ENCODE data around the gene ANKRD18A.
A peak's percentile ranks its signal among the peaks of the same experiment; 100 is the strongest.
"Not testable (repeated sequence)": the region's sequence is repeated elsewhere in the genome, so short reads cannot be mapped to it uniquely, and the experiment has no call there.

ANKRD18A gene

GRCh38 chr9:38622951-38623350, 2.6 kb upstream of the ANKRD18A start:
- DNase-seq, result no peak

- no peak for DNase-seq
Measured at GRCh38 chr9:38622288-38622674, 1.9 kb upstream of the ANKRD18A start.

- peak; percentile 8 for DNase-seq
Measured at GRCh38 chr9:38621434-38622287, 1.3 kb upstream of the ANKRD18A start.

- no peak for DNase-seq
Measured at GRCh38 chr9:38619556-38620447, 594 bp downstream of the ANKRD18A start.

- not testable (repeated sequence) for DNase-seq
Measured at GRCh38 chr9:38598029-38598745, 22.2 kb downstream of the ANKRD18A start.

- DNase-seq, result not testable (repeated sequence)
Measured at GRCh38 chr9:38595117-38595516, 25.3 kb downstream of the ANKRD18A start.

GRCh38 chr9:38591346-38592063, 28.9 kb downstream of the ANKRD18A start:
- not testable (repeated sequence) for DNase-seq

GRCh38 chr9:38583765-38584164, 36.6 kb downstream of the ANKRD18A start:
- DNase-seq, result not testable (repeated sequence)

GRCh38 chr9:38580112-38580511, 40.3 kb downstream of the ANKRD18A start:
- DNase-seq, result not testable (repeated sequence)

GRCh38 chr9:38576181-38576580, 44.2 kb downstream of the ANKRD18A start:
- not testable (repeated sequence) for DNase-seq

- not testable (repeated sequence) for DNase-seq
Measured at GRCh38 chr9:38566048-38566447, 54.3 kb downstream of the ANKRD18A start.

GRCh38 chr9:38565178-38565577, 55.2 kb downstream of the ANKRD18A start:
- DNase-seq, result not testable (repeated sequence)

- not testable (repeated sequence) for DNase-seq
Measured at GRCh38 chr9:38563911-38564310, 56.5 kb downstream of the ANKRD18A start.

- DNase-seq, result not testable (repeated sequence)
Measured at GRCh38 chr9:38561134-38561533, 59.3 kb downstream of the ANKRD18A start.

GRCh38 chr9:38559172-38559571, 61.2 kb downstream of the ANKRD18A start:
- DNase-seq, result not testable (repeated sequence)

- DNase-seq, result not testable (repeated sequence)
Measured at GRCh38 chr9:38557746-38558145, 62.6 kb downstream of the ANKRD18A start.

- not testable (repeated sequence) for DNase-seq
Measured at GRCh38 chr9:38554966-38555365, 65.4 kb downstream of the ANKRD18A start.

GRCh38 chr9:38553019-38553418, 67.4 kb downstream of the ANKRD18A start:
- not testable (repeated sequence) for DNase-seq

GRCh38 chr9:38546497-38547163, 73.8 kb downstream of the ANKRD18A start:
- not testable (repeated sequence) for DNase-seq

GRCh38 chr9:38540535-38540934, 79.9 kb downstream of the ANKRD18A start:
- DNase-seq, result not testable (repeated sequence)

- DNase-seq, result no peak
Measured at GRCh38 chr9:38529317-38529716, 91.1 kb downstream of the ANKRD18A start.

- DNase-seq, result no peak
Measured at GRCh38 chr9:38527503-38527902, 92.9 kb downstream of the ANKRD18A start.
